GM04503 (cell line): ENCODE data around the gene TFAP2D.

ENCODE experiments used
- DNase-seq: peaks from one replicate; pipeline ENCODE4 v3.0.0-alpha.2; 2012; ENCODE audit warnings: low read depth

The TFAP2D gene

DNA sequence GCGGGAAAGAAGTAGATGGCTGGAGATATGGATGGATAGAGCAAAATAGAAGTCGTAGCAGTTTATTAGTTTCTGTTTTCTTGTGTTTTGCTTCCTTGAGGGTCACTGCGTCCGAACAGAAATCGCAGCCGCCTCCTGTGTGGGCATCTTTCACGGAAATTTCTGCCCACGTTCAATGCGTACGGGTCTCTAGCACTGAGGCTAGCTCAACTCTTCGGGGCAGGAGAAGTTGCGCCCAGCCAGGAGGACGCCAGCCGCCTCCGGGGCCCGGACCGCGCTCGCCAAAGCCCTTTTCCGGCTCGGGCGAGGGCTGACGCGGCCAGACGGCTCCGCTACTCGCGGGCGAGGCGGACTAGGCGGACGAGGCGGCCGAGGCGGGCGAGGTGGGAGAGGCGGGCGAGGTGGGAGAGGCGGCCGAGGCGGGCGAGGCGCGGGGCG is 106.2 kb downstream of the TFAP2D start:
- no peak for DNase-seq

DNA sequence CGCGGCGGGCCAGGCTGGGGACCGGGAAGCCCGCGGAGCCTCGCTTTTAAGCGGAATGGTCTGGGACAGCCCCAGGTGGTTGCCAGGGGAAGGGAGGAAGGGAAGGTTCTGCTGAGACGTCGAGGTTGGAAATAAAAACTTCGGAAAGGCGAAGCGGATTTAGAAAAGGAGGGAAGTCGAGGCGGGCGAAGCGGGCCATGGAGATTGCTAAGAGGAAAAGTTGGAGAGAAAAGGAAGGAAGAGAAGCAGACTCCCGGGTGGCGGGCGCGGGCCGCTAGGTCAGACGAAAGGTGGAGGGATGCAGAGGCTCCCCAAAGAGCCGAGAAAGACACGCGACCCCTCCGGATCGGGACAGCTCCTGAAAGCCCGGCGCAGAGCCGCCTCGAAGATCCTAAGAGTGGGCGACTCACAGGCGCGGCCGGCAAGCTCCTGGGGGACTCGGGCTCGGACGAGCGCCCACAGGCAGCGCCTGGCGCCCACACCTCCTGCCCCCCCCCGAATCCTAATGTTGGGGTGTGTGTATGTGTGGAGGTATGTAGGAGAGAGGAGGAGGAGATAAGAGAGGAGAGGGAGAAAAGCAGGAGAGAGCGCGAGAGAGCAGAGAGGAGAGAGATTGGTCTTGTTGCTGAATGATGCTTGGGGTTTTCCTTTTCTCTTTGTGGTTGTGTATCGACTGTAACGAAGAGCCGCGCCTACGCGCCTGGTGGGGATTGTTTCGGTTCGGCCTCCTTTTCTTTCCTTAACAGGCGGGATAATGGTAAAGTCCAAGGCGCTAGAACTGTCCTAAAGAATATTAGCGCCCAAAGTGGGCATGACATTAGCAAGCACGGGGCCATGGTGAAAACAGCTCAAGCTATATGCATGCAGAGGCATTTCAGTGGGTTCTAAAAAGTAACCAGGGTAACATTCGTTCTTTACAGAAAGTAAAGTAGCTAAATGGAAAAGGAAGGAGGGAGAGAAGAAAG is 106.9 kb downstream of the TFAP2D start:
- no peak for DNase-seq

DNA sequence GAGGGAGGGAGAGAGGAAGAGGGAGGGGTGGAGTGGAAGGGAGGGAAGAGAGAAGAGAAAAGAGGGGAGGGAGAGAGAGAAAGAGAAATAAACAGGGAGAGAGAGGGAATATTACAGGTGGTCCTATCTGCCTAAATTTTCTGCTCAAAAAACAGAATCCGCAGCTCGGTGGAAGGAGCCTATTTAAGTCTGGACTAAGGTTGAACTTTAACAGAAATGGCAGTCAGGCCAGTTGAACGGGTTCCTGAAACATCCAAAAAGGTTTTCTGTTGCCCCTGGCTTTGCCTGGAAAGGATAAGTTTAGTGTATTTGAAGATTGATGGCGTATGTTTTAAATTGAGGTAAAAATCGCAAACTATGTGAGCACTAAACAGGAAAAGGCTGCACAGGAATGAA is 107.5 kb downstream of the TFAP2D start:
- DNase-seq: no peak

DNA sequence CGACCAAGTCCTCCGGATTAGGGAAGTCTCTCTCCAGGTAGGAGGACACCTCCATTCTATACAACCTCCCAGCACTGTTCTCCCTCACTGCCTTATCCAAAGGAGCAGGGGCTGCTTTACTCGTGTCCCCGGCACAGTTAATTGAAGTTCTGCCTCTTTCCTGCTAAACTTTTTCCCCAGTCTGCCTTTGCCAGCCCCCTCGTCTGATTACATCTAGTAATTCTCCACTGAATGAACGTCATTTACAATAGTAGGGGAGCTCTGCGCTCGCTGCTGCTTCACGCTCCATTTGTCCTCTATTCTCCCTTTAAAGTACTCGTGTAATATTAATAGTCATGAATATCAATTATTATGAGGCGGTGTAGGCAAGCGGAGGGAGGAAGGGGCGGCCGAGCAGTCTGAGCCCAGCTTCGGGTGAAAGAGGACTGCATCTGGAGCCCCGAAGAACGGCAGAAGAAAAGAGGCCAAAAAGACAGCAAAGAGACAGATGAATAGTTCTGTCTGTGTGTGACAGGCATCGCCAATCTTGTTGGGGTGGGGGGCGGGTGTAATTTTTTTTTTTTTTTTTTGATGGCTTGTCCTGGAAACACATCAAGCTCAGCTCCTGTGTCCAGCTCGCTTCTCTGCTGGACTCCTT is 108.2 kb downstream of the TFAP2D start:
- DNase-seq: no peak

DNA sequence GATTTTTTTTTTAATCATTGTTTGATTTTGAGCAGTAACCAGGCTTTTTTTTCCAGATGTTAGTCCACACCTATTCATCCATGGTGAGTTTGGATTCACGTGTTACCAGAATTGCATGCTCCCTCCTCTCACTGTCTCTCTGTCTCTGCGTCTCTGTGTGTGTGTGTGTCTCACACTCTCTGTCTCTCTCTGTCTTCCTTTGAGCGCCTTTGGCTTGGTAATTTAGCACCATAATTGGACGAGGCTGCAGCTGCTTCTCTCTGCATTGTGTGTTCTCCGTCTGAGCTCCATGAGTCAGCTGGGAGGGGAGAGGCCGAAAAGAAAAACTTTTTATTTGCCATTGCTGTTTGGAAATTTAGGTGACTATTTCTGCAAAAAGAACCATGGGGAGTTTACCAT is 108.8 kb downstream of the TFAP2D start:
- no peak for DNase-seq
